Measurements from ENCODE around the gene MSGN1. TPM values are rescaled to one million over a fixed set of nuclear protein-coding genes. Genes with fewer than 3 reads are reported as not detected.
"Not testable (repeated sequence)": the region's sequence is repeated elsewhere in the genome, so short reads cannot be mapped to it uniquely, and the experiment has no call there.

Gene MSGN1
- total RNA-seq, 1 experiment from 2014 or later, result not detected

DNA sequence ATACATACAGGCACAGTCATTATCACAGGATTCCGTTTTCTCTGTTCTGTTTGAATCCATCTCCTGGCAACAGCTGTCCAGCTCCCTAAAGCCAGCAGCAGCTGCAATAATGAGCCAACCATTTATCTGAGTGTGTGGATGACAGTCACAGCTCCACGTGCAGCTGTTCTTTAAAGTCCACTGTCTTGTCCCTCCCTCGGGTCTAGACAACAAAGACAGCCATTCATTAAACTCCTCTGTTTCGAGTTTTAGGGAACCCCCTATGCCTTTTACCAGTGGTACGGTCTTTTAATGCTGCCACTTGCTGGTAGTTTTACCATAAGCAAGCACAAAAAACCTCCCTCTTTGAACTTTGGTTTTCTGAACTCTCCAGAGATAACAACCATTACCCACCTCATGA is 16.0 kb upstream of the MSGN1 start:
- in situ Hi-C loops (cut with HindIII; ENCODE audit: low pct_unique_long_range_greater_than_20kb, low sequenced_read_pairs), result no loop called here
- peak; percentile 44 for DNase-seq (ENCODE audit: low read depth, low spot score)

DNA sequence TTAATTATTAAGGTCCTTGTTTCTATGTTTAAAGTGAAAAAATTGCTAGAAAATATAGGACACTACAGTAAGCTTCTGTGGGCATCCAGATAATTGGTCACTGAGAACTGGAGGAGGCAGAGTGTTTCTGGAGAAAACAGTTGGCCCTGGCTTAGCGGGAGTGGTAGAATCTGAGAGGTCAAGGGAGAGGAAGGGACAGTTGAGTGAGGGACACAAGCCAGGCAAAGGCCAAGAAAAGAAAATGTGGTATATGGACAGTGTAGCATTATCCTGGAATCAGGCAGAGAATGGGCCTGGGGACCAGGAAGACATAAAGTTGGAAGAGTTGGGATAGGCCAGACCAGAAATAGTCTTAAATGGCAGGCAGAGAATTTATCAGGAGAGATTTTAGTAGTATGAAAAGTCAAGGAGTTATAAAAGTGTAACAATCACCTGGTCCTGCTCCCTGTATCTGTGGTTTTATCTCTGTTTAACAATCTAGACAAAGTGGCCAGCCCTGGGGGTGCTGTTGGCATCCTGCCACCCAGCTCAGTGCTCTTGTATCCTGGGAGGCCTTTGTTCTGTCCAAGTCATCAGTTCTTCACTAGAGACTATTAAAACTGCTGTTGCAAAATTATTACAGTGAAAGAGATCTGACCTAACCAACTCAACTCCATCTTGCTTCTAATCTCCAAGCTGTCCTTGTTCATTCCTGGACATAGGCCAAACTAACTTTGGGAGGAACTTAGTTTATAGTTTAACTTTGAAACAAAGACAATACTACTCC is 15.4 kb upstream of the MSGN1 start:
- no peak for DNase-seq (ENCODE audit: low read depth, low spot score)
- in situ Hi-C loops (cut with HindIII; ENCODE audit: low pct_unique_long_range_greater_than_20kb, low sequenced_read_pairs), result no loop called here

DNA sequence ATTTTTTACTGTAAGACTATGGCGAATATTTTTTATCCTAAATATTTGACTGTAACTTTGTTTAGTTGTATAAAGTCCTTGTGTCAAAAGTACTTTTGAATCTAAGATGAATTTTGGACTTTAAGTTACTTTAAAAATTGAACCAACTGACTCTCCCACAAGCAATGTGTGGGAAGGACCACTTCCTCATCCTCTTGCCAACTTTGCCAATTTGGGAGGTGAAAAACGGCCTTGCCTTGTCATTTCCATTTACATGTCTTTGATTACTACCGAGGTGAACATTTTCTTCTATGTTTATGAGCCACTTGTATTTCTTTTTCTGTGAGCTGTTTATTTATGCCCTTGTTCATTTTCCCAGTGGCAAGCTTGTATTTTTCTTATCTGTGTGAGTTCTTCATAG is 12.8 kb upstream of the MSGN1 start:
- in situ Hi-C loops (cut with HindIII; ENCODE audit: low pct_unique_long_range_greater_than_20kb, low sequenced_read_pairs), result no loop called here
- no peak for DNase-seq (ENCODE audit: low read depth, low spot score)

DNA sequence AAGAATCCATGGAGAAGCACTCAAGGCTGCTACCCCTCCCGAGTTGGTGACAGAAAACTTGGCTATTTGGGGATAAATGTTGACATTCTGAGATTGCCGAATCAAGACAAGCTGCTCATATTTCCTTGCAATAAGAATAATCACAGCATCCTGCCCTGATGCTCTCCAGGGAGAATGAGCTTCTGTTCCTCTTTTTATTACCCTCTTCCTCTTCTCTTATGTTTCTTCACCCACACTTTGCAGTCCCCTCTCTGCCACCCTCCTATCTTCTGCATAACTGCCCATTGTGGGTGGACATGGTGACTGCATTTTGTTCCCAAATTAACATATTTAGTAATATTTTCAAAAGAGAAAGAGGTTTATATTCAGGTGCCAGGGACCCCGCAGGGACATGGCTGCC is 11.9 kb upstream of the MSGN1 start:
- in situ Hi-C loops (cut with HindIII; ENCODE audit: low pct_unique_long_range_greater_than_20kb, low sequenced_read_pairs), result no loop called here
- no peak for DNase-seq (ENCODE audit: low read depth, low spot score)

DNA sequence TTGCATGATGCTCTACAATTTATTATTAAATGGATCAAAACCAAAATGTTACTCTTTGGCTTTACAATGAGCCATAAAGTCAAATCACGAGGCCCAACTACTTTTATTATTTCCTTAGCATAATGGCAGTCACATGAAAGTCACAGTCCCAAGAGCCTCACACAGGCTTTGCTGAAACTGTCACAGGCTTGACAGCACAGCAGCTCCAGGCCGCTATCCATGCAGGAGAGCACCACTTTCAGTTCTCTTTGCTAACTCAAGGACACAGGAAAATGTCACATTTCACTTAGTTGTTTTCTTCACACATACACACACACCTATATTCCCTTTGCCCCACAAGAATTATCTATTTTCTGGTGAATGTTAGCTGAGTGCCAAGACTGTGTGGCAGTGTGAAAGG is 11.1 kb upstream of the MSGN1 start:
- in situ Hi-C loops (cut with HindIII; ENCODE audit: low pct_unique_long_range_greater_than_20kb, low sequenced_read_pairs), result no loop called here
- no peak for DNase-seq (ENCODE audit: low read depth, low spot score)

DNA sequence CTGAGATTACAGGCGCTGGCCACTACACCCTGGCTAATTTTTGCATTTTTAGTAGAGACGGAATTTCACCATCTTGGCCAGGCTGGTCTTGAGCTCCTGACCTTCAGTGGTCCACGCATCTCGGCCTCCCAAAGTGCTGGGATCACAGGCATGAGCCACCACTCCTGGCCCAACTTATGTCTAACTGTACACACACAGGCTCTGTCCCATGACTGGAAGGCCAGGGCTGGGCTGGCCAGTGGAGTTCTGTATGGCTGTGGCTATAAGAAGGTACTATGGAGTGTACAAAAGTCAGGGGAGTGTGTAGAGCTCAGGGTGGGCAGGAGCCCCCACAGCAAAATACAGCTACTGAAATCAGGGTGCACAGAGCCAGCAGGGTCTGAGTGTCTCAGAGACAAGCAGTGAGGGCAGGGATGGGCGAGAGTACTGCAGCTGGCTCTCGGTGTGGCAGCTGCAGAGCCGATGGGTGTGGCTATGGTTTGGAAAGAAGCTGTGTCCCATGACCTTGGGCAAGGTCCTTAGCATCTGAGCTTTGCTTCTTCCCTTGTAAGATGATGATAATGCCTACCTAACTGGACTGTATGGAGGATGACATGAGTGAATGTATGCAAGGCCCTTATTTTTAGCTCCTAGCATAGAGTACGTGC is 10.4 kb upstream of the MSGN1 start:
- in situ Hi-C loops (cut with HindIII; ENCODE audit: low pct_unique_long_range_greater_than_20kb, low sequenced_read_pairs), result no loop called here

DNA sequence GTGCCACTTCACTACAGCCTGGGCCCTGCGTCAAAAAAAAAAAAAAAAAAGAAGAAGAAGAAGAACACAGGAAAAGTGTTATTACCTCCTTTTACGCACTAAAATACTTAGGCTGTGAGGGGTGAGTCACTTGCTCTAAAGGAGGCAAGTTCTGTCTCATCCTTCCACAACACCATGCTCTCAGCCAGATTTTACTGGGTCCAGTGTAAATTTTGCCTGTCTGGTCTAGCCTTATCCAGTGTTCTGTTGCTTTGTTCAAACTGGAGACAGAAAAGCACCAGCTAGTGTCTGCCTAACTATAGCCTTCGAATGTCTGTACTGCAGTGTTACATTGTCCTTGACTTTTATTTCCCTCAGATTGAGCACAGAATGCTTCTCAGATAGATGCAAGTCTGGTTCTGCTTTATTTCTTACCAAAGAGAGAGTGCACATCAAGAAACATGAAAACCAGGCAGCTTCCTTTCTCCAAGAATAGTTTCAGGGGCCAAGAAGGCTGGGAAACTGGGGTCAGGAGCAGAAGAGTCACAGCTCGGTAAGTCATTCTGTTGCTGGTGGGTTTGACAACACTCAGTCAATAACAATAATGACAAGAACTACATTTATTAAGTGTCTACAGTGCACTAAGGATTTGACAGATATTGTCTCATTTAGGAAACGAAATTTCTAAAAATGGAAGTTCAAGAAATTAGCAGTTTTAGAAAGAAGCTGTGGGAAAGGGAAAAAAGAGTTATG is 3.1 kb upstream of the MSGN1 start:
- in situ Hi-C loops (cut with HindIII; ENCODE audit: low pct_unique_long_range_greater_than_20kb, low sequenced_read_pairs), result no loop called here
- no peak for DNase-seq (ENCODE audit: low read depth, low spot score)

More for the DNA sequence above, 10.4 kb upstream of the MSGN1 start:
- no peak for DNase-seq (ENCODE audit: low read depth, low spot score)

DNA sequence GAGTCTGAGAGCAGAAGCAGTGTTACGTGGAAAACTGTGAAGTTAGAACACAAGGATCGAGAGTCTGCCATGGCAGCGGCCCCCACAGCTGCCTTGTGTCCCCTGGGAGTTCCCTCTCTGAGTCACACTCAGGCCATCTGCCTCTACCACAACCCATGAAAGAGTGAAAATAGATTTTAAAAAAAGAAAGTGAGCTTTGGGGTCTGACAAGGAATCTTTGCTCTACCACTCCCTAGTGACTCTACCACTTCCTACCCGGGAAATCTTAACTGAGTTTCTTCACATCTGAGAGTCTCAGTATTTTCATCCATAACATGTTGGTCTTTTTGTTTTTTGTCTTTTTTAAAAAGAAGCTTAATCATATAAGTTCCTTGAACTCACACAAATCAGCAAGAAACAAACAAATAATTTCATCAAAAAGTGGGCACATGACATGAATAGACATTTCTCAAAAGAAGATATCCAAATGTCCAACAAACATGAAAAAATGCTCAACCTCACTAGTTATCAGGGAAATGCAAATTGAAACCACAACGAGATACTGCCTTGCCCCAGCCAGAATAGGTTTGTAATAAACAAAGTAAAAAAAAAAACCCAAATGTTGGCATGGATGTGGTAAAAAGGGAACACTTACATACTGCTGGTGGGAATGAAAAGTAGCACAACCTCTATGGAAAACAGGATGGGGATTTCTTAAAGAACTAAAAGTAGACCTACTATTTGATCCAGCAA is 2.4 kb upstream of the MSGN1 start:
- no peak for DNase-seq (ENCODE audit: low read depth, low spot score)
- in situ Hi-C loops (cut with HindIII; ENCODE audit: low pct_unique_long_range_greater_than_20kb, low sequenced_read_pairs), result no loop called here

DNA sequence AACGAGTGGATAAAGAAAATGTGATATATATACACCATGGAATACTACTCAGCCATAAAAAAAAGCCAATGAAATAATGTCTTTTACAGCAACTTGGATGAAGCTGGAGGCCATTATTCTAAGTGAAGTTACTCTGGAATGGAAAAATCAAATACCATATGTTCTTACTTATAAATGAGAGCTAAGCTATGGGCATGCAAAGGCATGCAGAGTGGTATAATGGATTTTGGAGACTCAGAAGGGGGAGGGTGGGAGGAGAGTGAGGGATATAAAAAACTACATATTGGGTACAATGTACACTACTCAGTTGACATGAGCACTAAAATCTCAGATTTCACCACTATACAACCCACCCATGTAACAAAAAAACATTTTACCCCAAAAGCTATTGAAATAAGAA is 1.7 kb upstream of the MSGN1 start:
- in situ Hi-C loops (cut with HindIII; ENCODE audit: low pct_unique_long_range_greater_than_20kb, low sequenced_read_pairs), result no loop called here
- no peak for DNase-seq (ENCODE audit: low read depth, low spot score)

DNA sequence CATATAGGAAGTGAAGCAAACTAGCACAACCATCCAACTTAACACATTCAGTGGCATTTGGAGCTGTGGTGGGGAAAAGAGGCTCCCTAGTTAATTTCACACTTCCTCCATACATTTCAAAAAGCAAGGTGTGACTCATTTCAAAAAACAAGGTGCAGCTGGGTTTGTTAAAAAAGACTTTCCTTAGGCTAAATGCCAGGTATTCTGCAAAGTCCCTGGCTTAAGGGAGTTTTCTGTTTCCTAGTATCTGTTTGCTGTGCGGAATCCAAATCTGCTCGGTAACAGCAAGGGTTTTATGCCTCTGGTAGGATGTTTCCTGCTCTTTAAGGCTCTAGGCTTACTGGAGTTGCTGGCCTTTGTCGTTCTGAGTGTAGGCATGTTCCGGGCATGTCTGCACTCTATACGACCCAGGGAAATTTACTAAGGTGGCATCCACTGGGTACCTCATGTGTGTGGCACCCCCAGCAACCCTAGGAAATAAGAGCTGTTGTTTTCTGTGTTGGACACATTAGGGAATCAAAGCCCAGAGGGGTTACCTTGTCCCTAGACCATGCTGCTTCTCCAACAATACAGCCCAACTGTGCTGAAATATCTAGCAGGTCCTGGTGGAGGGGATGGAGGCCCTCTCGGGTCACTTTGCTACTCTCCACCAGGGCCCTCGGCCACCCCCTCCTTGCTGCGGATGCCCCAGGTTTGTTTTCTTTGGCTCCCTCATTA is 634 bp upstream of the MSGN1 start:
- in situ Hi-C loops (cut with HindIII; ENCODE audit: low pct_unique_long_range_greater_than_20kb, low sequenced_read_pairs), result no loop called here
- DNase-seq (ENCODE audit: low read depth, low spot score), result no peak

DNA sequence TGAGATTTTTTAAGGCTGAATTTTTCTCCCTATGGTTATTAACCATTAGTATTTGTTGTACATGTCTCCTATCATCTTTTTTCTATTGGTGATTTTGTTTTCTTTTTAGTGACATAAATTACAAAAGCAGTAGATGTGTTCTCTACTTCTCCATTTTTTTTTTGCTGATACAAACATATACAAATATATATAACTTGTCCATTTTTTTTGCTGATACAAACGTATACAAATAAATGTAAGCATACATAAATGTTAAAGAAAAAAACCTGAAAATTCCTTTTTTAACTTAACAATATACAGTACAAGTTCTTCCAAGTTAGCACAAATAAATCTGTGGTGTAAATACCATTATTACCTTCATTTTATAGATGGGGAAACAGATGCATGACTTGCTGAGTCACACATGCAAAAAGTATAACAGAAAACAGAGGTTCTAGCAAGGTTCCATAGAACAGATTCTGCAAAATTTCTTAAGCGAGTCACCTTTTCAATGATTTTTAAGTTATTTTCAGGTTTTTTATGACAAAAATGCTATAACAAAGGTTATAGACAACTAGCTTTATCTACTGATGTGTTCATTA is 2.1 kb downstream of the MSGN1 start:
- in situ Hi-C loops (cut with HindIII; ENCODE audit: low pct_unique_long_range_greater_than_20kb, low sequenced_read_pairs), result no loop called here
- no peak for DNase-seq (ENCODE audit: low read depth, low spot score)

DNA sequence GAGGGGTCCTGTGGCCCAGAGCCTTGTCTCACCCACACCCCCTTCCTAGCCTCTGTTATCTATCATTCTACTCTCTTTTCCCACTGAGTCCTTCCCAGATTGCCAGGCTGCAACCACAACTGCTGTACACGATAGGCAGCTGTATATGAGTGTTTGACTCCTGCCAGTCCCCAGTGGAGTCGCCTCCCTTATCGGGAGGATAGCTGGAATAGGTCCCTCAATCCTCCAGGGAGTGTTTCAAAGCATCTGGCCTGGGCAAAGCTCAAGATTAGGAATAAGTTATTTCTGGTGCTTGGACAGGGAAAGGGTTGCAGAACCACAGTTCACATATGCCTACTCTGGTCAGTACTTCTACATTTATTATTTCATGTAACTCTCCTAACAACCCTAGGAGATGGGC is 4.8 kb downstream of the MSGN1 start:
- in situ Hi-C loops (cut with HindIII; ENCODE audit: low pct_unique_long_range_greater_than_20kb, low sequenced_read_pairs), result no loop called here

DNA sequence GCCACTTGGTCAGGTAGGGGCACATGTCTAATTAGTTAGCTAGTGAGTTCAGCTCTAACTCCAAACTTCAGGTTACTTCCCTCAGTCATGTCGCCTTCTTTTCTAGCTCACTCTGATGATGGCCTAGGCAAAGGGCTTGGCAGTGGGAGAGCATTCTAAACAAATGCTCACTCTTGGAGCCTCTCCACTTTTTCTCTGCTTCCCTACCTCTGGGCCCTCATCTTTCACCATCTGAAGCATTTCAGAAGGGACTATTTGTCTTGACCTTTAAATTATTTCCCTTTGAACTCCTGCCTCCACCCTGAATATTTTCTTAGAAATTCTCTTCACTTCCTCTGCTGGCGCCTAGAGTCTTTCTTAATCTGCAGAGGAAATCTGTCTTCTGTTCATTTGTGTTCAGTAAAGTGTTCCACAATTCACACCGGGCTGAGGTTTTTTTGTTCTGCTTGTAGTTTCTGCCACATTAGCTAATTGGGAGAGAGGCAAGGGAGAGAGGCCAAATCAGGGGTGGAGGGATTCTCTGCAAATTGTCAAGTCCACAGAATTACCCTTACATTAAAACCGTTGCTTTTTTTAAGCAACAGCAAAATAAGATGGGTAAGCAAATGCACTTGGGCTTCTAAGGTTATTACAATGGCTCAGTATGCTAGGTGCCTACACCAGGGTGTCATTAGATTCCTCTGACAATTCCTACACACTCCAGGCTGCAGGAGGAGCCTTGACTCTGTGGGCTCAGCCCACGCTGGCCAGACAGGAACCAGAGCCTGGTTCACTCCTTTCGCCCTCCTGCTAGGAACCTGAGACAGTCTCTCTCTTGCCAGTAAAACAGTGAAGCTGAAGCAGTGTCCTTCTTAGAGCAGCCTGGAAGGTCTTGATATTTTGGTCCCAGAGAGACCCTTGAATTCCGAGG is 5.5 kb downstream of the MSGN1 start:
- peak; percentile 33 for DNase-seq (ENCODE audit: low read depth, low spot score)
- in situ Hi-C loops (cut with HindIII; ENCODE audit: low pct_unique_long_range_greater_than_20kb, low sequenced_read_pairs), result no loop called here

More for the DNA sequence above, 4.8 kb downstream of the MSGN1 start:
- no peak for DNase-seq (ENCODE audit: low read depth, low spot score)

DNA sequence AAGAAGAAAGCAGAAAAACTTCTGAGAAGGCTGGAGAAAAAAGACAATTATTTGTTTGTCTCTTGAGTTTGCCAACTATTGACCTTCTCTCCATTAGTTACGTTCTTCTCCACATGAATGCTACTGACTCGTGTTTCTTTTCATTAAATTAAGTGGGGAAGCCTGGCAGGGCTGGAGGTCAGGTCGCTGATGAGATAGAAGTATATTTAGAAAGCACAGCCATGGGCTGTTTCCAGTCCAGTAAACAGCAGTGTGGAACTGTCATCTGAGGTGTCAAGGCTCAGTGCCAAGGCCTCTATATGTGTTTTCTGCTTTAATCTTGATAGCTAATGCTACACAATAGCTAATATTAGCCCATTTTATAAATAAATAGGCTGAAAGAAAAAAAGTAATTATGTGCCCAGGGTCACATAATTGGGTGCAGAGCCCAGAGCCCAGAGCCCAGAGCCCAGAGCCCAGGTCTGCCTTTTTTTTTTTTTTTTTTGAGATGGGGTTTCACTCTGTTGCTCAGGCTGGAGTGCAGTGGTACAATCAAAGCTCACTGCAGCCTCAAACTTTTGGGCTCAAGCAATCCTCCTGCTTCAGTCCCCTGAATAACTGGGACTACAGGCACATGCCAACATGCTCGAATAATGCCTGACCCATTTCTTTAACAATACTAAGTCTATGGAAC is 6.3 kb downstream of the MSGN1 start:
- DNase-seq (ENCODE audit: low read depth, low spot score), result peak; percentile 30
- in situ Hi-C loops (cut with HindIII; ENCODE audit: low pct_unique_long_range_greater_than_20kb, low sequenced_read_pairs), result no loop called here

DNA sequence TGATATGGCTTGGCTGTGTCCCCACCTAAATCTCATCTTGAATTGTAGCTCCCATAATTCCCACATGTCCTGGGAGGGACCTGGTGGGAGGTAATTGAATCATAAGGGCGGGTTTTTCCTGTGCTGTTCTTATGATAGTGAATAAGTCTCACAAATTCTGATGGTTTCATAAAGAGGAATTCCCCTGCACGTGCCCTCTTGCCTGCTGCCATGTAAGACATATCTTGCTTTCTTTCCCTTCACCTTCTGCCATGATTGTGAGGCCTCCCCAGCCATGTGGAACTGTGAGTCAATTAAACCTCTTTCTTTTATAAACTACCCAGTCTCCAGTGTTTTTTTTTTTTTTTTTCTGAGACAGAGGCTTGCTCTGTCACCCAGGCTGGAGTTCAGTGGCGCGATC is 7.4 kb downstream of the MSGN1 start:
- in situ Hi-C loops (cut with HindIII; ENCODE audit: low pct_unique_long_range_greater_than_20kb, low sequenced_read_pairs); DNase-seq (ENCODE audit: low read depth, low spot score): not testable (repeated sequence)

DNA sequence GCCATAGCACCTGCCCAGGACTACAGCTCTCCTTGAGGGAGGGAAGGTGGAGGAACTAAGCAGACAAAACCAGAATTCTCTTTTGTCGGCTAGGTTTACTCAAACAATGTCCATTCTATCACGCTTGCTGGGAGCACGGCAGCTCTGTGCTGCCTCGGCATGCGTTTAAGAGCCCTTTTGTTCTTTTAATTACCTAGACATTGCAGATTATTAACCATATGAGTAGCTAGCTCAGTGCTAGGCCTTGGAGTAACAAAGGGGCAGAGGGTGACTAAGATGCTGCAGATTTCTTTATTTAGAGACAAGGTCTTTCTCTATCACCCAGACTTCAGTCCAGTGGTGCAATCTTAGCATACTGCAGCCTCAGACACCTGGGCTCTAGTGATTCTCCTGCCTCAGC is 11.1 kb downstream of the MSGN1 start:
- in situ Hi-C loops (cut with HindIII; ENCODE audit: low pct_unique_long_range_greater_than_20kb, low sequenced_read_pairs), result no loop called here
- DNase-seq (ENCODE audit: low read depth, low spot score), result no peak
